Activated T-cell treated with anti-CD3 and anti-CD28 coated beads for 4 hours (primary cell): ENCODE data around the gene LMNA.
"Not testable (repeated sequence)": the region's sequence is repeated elsewhere in the genome, so short reads cannot be mapped to it uniquely, and the experiment has no call there.

ENCODE experiments used
- DNase-seq: peaks from one replicate; pipeline ENCODE4 v3.0.0-alpha.2; 2020

Gene LMNA

DNA sequence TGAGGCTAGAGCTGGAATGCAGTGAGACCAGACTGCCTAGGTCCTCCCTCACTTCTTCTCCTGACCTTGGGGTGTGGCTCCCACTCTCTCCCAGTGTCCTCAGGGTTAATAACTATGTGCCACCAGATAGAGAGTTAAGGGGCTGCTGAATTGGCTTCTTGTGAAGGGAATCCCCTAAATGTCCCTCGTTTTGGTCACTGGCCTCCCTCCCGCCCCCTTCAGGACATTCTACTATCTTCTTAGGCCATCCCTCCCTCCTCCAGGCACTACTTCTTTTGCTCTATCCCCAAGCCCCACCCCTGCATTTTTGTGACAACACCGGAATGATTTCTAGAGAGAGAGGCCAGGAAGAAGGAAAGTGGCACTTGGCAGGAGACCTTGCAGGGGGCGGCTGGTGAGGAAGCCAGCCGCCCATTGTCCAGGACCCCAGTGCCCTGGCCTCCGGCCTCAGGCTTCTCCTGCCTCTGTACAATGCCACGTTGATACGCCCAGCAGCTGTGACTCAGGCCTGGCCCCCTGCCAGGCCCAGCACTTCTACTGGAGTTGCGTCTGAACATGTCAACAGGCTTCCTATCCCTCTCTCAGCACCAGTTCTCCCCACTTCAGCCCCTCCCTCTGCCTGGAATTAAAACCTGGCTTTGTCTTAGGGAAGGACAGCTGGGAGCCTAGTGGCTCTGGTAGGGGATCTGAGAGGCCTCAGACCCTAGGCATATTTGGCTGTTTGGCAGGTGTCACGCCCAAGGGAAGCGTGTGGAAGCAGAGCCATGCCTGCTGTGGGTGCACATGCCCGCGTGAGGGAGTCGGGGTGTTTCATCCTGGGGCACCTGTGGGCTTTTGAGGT is 9.1 kb downstream of the LMNA start:
- peak; percentile 50 for DNase-seq

DNA sequence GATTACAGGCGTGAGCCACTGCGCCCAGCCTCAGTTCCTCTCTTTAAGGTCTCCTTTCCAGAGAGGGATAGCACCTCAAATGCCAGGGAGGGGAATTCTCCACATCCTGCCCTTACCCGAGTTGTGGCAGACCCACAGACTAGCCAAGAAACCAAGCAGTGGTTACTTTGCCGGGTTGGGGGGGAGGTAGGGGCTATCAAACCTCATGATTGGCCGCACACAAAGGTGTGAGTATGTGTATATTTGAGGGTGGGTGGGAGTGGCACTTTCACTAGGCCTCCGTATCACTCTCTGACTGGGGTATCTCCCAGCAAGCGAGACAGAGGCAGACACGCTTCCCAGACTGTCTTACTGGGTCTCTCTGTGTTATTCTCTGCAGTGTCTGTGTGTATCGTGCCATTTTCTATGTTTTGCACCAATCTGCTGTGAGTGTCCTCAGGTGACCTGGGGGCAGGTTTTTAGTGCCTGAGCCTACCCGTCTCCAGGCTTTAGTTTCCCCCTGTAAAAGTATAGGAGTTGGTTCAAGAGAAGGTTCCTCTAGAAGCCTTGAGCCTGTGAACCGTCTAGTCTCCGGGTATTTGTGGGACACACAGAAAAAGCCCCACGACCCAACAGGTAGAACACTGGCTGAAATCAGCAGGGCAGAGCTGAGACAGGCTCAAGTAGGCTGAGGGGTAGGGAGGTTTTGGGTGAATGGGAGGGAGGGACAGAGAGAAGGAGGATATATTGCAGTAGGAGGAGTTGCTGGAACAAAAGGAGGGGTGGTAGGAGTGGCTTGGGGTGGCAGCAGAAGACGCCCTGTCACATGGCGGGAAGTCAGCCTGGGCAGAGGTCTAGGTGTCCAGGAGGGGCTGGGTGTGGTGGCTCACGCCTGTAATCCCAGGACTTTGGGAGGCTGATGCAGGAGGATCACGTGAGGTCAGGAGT is 10.3 kb downstream of the LMNA start:
- DNase-seq, result no peak

DNA sequence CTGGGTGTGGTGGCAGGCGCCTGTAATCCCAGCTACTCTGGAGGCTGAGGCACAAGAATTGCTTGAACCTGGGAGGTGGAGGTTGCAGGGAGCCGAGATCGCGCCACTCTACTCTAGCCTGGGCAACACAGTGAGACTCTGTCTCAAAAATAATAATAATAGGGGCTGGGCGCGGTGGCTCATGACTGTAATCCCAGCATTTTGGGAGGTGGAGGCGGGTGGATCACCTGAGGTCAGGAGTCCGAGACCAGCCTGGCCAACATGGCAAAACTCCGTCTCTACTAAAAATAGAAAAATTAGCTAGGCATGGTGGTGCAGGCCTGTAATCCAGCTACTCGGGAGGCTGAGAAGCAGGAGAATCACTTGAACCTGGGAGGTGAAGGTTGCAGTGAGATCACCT is 11.0 kb downstream of the LMNA start:
- not testable (repeated sequence) for DNase-seq

DNA sequence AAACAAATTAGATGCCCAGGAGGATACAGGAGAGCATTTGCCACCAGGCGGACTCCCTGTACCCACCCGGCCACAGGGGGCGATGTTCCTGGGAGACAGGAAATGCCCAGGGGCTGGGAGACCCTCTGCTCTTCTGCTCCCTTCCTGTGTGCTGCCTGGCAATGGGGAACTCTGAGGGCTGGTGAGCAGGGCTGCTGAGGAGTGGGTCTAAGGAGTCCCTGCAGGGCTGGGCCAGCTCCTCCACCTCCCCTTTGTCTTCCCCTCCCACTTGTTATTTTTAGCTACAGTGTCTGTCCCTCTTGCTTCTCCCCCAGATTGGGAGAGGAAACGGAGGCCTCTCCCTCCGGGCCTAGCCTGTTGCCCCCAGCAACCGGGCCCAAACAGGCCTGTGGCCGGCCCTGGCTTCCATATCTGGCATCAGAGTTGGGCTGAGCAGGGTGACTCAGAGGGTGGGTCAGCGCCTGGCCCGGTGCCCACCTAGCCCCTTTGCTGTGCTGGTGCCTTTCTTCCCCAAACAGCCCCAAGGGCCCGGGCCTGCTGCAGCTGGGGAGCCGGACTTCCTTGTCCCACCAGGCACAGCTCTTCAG is 11.6 kb downstream of the LMNA start:
- DNase-seq, result no peak

DNA sequence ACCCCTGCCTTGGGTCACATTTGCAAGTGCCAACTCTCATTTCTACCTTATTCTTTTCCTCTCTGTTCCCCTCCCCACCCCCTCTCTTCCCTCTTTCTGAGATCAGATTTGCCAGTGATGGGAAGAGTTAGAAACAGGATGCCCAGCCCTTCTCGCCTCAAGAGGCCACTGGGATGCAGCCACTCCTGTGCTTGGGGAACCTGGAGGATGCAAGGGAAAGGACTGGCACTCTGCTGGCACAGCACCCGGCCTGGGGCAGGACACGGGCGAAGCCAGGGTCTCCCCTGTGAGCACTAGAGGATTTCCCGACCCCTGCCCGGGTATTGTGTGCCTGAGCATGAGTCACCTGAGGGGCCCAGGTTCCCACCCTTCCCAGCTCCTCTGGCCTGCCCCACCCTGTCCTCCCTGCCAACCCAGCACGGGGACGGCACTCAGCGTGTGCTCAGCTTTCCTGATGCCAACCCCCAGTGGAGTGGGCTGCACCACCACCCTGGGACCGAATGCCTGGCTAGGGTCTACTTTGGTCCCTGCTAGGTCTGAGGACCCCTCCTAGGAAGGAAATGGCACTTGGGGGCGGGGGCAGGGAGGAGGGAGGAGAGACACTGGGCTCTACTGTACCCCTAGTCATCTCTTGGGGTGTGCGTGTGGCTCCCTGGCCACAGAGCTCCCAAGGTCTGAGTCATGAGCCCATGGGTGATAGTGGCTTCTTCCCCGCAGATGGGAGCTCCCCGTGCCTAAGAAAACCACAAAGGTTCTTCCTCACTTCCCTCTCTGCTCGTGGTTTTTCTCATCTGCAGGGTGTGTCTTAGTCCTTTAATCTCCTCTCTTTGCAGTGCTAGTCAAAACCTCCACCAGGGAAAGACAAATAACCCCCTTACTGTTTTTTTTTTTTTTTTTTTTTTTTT is 12.4 kb downstream of the LMNA start:
- peak; percentile 58 for DNase-seq

DNA sequence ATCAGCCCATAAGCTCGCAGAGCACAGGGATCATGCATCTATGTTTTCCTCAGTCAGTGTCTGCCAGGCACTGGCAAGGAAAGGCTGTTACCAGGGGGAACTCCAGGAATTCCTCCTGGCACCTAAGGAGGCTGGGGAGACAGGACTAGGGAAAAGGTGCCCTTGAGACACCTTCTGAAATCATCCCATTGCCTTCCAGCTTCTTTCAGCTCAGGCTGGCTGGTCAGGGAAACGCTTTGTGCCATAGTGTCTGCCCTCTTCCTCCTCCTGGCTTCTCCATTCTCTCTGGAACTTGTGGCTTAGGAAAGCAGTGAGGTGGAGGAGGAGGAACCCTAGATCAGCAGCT is 13.8 kb downstream of the LMNA start:
- DNase-seq, result no peak

DNA sequence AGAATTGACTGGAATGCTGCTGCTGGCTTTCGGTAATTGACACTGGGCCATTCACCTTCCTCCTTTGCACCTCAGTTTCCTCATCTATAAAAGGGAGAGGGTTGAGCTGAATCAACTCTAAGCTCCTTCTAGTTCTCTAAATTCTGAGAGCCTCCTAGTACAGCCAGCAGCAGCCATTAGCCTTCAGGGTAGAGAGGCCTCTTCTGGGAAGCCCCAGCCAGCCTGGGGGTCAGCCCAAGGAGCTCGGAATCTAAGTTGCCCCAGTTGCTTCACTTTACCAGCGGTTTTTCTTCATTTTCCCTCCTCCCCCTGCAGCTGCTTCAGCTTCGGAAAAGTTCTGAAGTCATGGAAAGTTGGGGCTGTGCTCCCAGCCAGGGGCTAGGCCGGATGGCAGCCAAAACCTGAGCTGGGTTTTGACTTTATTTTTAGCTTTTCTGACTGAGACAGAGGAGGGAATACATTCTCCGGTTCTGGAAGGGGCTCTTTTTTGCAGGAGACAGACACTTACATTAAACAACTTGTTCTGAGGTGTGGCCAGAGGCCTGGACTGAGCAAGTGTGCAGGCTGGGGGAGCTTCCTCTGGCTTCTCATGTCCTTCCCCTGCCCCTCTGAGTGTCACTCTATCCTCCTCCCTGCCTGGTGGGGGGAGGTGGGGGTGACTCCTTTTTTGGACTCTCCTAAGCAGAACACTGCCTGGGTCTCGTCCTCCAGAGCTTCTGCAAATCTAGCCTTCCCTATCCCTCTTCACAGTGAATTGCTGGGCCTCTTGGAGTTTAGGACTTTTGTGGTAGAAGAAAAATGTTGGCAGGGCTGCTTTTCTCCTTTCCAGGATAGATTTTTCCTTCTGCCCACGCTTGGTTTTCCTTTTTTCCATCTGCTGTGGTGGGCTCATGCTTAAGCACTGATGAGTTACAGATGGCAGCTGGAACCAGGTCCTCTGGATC is 14.4 kb downstream of the LMNA start:
- DNase-seq, result no peak

DNA sequence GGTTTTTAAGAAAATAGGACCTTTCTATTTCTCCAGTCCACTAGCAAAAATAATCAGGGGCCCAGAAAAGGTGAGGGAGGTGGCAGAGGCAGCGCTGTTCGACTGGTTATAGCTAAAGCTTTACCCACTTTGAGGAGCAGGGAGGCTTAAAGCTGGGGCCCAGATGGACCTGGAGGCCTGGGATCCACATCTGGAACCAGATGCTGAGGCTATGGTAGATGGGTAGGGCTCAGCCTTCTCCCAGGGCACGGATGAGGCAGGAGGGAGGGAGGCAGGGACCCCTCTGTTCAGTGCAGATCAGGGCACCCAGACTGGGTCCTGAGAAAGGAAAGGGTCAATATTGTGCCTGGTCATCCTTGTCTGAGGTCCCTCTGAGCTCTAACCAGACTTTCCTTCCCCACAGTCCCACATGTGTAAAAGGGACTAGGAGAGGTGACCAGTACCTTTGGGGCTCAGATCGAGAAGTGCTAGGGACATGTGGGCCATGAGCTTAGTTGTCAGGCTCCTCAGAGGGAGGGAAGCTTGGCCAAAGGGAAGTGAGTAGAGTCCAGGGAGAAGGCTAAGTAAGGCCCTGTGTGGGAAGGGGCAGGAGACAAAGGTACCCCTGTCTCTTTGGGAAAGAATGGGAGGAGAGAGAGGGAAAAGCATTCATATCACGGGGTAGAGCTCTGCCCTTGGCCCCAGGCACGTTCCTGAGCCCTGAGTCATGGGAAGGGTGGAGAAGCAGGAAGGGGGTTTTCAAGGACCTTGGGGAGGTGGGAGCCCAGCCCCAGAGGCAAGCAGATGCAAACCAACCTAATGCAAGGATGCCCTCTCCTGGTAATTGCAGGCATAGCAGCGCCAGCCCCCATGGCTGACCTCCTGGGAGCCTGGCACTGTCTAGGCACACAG is 15.4 kb downstream of the LMNA start:
- peak; percentile 82 for DNase-seq

DNA sequence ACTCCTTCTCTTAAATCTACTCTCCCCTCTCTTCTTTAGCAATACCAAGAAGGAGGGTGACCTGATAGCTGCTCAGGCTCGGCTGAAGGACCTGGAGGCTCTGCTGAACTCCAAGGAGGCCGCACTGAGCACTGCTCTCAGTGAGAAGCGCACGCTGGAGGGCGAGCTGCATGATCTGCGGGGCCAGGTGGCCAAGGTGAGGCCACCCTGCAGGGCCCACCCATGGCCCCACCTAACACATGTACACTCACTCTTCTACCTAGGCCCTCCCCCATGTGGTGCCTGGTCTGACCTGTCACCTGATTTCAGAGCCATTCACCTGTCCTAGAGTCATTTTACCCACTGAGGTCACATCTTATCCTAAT is 16.0 kb downstream of the LMNA start:
- no peak for DNase-seq

DNA sequence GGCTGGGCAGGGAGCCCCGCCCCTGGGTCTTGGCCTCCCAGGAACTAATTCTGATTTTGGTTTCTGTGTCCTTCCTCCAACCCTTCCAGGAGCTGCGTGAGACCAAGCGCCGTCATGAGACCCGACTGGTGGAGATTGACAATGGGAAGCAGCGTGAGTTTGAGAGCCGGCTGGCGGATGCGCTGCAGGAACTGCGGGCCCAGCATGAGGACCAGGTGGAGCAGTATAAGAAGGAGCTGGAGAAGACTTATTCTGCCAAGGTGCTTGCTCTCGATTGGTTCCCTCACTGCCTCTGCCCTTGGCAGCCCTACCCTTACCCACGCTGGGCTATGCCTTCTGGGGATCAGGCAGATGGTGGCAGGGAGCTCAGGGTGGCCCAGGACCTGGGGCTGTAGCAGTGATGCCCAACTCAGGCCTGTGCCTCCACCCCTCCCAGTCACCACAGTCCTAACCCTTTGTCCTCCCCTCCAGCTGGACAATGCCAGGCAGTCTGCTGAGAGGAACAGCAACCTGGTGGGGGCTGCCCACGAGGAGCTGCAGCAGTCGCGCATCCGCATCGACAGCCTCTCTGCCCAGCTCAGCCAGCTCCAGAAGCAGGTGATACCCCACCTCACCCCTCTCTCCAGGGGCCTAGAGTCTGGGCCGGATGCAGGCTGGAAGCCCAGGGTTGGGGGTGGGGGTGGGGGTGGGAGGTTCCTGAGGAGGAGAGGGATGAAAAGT is 20.4 kb downstream of the LMNA start:
- DNase-seq, result no peak

DNA sequence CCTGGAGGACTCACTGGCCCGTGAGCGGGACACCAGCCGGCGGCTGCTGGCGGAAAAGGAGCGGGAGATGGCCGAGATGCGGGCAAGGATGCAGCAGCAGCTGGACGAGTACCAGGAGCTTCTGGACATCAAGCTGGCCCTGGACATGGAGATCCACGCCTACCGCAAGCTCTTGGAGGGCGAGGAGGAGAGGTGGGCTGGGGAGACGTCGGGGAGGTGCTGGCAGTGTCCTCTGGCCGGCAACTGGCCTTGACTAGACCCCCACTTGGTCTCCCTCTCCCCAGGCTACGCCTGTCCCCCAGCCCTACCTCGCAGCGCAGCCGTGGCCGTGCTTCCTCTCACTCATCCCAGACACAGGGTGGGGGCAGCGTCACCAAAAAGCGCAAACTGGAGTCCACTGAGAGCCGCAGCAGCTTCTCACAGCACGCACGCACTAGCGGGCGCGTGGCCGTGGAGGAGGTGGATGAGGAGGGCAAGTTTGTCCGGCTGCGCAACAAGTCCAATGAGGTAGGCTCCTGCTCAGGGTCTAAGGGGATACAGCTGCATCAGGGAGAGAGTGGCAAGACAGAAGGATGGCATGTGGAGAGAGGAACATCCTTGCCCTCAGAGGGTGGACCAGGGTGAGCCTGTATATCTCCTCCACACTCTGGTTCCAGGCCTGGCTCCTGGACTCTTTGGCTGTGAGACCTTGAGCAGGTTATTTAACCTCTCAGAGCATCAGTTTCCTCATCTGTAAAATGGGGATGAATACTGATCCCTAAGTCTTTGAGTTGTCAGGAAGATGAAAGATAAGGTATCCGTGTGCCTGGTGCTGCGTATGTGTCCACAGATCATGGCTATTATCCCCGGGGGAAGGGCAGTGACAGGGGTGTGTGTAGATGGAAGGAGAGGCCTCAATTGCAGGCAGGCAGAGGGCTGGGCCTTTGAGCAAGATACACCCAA is 21.7 kb downstream of the LMNA start:
- no peak for DNase-seq

DNA sequence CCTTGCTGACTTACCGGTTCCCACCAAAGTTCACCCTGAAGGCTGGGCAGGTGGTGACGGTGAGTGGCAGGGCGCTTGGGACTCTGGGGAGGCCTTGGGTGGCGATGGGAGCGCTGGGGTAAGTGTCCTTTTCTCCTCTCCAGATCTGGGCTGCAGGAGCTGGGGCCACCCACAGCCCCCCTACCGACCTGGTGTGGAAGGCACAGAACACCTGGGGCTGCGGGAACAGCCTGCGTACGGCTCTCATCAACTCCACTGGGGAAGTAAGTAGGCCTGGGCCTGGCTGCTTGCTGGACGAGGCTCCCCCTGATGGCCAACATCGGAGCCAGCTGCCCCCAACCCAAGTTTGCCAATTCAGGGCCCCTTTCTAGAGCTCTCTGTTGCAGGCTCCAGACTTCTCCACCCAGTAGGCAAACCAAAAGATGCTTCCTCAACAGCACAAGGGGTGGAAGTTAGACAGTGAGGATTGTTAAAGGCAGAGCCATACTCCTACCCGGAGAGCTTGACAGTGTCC is 22.5 kb downstream of the LMNA start:
- DNase-seq, result no peak

DNA sequence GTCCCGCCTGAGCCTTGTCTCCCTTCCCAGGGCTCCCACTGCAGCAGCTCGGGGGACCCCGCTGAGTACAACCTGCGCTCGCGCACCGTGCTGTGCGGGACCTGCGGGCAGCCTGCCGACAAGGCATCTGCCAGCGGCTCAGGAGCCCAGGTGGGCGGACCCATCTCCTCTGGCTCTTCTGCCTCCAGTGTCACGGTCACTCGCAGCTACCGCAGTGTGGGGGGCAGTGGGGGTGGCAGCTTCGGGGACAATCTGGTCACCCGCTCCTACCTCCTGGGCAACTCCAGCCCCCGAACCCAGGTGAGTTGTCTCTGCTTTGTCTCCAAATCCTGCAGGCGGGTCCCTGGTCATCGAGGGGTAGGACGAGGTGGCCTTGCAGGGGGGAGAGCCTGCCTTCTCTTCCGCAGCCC is 24.0 kb downstream of the LMNA start:
- DNase-seq, result no peak

DNA sequence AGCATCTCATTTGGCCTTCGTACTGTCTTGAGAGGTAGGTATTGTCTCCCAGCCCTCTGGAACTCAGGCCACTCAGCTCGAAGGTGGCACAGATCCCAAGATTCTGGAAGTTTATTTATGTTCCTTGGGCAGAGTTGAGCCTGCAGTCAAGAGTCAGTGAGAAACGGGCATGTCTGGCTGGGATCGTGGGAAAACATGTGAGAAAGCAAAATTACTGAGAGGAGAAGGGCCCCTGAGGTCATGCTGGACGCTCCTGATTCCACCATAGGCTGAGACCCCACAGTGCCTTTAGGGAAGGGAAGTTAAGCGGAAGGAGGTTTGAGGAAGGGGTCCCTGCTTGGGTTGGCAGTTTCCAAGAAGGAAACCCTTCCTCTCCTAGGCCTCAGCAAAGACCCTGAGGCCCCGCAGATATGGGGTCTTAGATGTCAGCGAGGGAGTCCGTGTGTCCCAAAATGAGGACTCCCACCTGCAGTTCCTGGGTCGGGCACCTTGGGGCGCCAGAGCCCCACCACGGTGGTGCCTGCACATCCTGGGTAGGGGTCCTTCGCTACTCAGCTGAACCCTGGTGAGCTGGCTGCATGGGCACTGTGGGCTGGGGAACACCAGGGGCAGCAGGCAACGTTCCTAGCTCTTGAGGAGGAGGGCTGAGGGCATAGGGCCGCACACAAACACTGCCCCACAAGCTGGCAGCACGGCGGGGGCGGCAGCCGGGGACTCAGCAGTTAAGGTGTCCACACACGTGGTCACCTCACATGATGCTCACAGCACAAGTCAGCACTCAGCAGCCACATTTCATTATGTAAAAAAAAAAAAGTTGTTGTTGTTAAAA is 26.6 kb downstream of the LMNA start:
- DNase-seq, result no peak

DNA sequence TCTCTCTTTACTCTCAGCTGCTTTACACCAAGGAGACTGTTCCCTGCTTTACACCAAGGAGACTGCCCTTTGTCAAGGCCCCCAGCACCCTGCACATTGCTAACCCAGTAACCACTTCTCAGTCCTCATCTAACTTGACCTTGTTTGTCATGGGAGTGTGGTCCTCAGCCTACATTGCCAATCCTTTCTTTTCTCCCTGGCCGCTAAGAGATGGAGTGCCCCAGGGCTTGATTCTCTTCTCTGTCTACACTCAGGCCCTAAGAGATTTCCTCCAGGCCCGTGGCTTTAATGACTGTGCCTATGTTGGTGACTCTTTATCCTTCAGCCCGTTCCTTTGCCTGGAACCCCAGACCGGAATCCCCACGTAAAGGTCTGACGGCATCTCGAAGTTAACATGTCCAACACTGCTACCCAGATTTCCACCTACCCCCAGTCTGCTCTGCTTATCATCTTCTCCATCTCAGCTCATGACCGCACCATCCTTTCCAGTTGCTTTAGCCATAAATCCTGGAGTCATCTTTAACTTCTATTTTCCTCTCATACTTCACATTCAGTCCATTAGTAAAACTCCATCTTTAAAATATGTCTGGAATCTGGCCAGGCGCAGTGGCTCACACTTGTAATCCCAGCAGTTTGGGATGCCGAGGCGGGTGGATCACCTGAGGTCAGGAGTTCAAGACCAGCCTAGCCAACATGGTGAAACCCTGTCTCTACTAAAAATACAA is 29.4 kb downstream of the LMNA start:
- no peak for DNase-seq

DNA sequence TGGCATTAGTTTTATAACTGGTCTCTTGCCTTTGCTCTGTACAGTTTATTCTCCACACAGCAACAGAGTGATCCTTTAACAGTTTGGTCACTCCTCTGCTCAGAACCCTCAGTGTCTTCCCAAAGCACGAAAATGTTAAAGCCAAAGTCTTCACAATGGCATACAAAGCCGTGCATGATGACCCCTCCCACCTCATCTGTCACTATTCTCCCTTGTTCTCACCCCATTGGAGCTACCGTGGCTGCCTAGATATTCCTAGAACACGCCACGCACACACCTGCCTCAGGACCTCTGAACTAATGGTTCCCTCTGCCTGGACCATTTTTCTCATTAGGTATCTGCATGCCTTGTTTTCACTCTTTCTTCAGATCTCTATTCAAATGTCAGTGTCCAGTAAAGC is 30.2 kb downstream of the LMNA start:
- no peak for DNase-seq

DNA sequence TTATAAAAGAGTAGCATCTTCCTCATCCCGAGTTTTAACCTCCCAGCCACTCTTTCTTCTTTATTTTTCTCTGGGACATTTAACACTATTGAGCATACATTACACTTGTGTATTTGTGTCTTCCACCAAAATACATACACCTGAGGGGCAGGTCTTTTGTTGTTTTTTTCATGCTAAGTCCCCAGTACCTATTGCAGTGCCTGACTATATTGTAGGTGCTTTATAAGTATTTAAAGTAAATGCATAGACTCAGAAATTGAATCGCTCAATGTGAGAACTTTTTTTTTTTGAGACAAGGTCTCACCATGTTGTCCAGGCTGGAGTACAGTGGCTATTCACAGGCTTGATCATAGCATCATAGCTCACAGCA is 31.1 kb downstream of the LMNA start:
- DNase-seq, result no peak
